ENCODE measurements around the gene TULP1.

Gene TULP1

GRCh38 chr6:35496036-35496840 lies 16.5 kb downstream of the TULP1 start:
- no peak for DNase-seq

- DNase-seq = no peak
Measured at GRCh38 chr6:35495258-35496035, 17.2 kb downstream of the TULP1 start.

DNA sequence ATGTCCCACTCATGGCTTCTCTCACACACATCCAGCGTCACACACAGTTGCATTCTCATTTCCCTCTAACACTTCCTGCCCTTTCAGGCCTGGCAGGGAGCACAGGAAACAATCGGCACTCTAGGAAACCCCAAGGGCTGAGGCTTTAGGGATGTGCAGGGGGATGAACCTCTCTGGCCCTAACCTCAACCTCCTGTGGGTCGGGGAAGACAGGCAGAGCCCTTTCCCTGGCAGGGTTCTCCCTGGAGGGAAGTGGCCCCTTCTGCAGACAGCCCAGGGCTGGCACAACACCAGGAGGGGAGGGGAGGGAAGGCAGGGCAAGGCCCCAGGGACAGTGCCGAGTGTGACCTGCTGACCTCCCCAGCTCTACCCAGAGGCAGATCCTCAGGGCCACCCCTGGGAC lies 18.5 kb downstream of the TULP1 start:
- DNase-seq = no peak

DNA sequence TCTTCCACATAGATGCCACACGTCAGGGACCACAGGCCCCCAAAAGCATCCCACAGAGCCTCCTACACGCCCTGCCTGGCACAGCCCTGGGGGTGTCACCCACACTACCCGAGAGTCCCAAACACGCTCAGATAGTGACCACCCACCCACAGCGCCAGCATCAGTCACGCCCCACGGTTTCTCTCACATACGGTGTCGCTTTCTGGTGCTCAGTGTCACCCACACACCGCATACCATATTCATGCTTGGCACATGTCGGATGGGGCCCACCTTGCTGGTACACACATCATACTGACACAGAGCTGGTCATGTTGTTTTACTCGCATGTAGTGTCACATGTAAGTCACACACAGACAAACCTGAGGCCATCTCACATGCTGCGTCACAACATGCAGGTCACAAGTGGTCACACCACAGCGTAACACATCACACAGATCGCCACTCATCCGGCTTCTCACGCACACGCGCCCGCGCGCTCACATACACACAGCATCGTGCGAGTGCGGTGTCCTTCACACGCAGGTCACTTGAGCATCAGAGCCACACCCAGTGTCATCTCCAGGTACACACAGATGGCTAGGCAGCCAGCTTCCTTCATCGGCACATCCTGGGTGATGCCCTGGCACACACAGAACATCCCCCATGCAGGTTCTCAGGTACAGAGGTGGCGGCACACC lies 19.3 kb downstream of the TULP1 start:
- DNase-seq = no peak

GRCh38 chr6:35492974-35493284 lies 19.8 kb downstream of the TULP1 start:
- no peak for DNase-seq

DNA sequence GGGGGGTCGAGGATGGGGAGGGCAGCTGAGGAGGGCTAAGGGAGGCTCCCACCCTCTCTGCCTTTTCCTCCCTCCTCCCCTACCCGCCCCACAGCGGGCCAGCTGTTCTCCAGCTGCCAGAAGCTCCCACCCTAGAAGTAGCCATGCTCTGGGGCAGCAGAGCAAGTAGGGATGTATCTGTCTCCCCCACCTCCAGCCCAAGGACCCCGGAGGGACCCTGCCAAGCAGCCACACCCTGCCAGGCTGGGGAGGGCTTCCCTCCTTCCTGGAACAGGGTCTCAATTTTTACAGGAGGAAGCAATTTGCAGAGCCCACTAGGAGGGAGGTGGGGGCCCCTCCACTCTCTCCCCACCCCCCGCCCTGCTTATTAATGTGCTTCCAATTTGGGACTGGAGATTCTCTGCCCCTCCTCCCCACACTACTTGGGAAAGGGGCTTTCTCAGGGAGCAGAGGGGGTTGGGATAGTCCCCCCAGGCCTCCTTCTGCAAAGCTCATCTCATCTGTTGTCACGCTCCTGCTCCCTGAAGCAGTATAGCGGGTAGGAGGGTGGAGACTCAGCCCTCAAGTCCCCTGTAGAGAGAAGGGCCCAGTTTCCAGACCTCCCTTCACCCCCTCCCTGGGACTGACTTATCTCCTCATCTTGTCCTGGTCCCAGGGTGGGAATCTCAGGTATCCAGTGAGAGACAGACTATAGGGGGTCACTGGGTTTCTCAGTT lies 20.3 kb downstream of the TULP1 start:
- no peak for DNase-seq

- DNase-seq = no peak
Measured at GRCh38 chr6:35491558-35492257, 21.0 kb downstream of the TULP1 start.

DNA sequence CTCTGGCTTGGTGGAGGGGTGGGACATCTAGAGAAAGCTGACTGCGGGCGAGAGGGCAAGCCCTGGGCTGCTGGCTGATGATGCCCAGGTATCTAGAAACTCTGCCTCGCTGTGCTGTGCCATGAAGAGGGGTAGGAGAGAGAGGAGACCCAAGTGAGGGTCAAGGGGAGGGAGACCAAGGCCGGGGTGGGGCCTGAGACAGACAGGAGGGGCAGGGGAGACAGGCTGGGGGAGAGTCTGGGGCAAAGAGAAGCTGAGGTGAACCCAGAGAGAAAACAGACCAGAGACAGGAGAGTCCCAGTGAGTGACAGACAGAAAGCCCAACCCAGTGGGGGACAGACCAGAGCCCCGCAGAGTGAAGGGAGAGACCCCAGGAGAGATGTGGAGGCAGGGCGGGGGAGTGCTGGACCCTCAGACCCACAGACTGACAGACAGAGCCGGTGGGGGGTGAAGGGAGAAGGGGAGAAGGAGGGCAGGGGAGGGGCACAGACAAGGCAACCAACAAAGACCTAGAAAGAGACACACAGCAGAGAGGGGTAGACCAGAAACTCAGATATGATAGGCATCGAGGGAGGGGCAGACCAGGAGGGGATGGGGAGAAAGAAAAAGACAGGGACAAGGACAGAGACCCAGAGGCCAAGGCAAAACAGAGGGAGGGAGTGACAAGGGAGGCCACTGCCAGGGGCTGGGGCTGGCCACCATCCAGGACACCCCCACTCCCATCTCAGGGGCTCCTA lies 21.7 kb downstream of the TULP1 start:
- no peak for DNase-seq

GRCh38 chr6:35489995-35490791 lies 22.5 kb downstream of the TULP1 start:
- no peak for DNase-seq

DNA sequence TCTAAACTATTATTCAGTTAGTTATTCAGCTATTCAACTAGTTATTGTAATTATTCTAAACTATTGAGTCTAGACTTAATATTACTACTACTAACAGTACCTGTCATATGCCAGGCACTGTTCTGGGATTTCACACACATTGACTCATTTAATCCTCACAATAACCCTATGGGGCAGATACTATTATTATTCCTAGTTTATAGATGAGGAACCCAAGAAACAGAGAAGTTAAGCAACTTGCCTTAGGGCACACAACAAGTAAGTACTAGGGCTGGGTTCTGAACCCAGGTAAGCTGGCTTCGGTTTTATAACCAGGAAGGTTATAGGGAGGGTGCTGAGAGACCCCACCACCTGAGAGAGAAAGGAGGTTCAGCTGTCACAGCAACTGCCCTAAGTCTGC lies 23.6 kb downstream of the TULP1 start:
- DNase-seq = no peak

GRCh38 chr6:35488517-35488862 lies 24.2 kb downstream of the TULP1 start:
- DNase-seq = no peak

DNA sequence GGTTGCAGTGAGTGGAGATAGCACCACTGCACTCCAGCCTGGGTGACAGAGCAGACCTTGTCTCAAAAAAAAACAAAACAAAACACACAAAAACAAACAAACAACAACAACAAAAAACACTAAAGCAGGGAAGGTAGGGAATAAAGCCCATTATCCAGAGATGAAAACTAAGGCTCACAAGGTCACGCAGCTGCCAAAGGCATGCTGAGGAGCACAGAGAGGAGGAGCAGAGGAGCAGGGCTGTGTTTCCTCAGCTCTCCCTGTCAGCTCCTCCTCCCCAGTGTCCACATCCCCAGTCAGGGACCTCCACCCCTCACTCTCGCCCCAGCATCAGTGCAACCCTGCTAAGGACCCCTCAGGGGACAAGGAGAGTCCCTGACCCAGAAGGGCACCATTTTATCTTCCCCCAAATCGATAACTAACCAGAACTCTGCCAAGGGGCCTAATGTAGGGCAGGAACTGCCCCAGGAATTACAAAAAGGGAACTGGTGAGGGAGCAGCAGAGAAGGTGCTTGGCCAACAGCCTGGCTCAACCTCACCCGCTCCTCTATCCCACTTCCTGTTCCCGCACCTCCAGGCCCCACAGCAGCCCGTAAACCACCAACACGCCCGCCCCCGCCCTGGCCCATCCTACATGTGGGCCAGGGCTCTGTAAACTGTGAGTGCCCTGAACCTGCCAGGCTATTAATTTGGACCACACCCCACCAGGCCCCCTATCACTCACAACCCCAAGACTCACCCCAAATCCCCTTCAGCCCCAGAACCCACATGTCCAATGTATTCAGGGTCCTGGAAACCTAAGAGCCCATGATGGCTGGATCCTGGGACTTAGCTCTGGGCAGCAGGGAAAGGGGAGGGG lies 24.8 kb downstream of the TULP1 start:
- no peak for DNase-seq

DNA sequence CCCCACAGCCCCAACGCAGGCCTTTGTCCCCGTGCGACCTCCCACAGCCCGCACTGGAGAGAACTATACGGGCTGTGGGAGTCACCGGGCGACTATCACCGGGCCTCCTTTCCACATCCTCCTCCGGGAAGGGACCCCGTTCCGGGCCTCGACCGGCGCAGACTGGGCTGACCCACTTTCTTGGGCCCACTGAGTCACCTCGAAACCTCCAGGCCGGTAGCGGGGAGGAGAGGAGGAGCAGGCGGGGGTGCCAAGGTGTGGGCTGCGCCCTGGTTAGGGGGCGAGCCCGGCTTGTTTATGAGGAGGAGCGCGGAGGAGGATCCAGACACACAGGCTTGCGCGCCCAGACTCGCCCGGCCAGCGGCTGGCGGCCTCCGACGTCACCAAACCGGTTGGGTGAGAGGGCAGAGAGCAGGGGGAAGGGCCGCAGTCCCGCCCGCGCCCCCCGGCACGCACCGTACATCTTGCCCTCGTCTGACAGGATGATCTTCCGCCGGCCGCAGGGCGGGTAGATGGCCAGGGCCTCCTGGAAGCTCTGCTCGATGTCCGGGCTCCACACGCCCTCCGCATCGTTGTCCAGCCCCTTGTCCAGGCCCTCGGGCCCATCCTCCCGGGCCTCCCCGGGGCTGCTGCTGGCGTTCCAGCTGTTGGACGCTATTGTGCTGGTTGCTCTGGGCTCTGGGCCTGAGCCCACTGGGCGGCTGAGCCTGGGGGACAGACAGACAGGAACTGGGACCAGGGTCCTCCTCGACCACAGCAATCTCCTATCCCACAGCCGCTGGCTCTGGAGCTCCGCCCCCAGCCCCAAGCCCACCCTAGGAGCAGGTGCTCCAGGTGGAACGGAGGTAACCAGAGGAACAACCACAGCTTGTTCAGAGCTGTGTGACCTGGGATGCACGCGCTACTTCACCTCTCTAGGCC lies 26.4 kb downstream of the TULP1 start:
- DNase-seq = no peak

GRCh38 chr6:35485402-35485877 lies 27.3 kb downstream of the TULP1 start:
- no peak for DNase-seq

DNA sequence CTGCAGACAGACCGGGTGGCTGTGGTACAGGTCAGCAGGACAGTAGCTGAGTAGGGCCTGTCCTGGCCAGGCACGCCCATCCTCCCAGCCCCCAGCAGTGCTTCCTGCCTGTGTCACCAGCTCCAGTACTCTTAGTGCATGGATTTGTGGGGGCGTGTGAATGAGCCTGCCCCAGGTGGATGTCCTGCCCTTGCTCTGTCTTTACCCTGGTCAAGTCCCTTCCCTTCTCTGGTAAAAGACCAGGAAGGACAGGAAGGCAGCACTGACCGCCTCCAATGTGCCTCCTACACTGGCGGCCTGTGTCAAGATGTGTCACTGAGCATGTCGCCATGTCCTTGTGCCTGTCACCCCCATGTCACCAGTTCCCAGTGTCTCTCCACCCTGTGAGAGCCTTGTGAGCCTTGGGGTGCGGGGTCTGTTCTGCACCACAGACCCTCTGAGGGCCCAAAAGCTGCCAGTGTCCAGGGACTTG lies 27.7 kb downstream of the TULP1 start:
- no peak for DNase-seq

GRCh38 chr6:35483893-35484645 lies 28.6 kb downstream of the TULP1 start:
- no peak for DNase-seq

DNA sequence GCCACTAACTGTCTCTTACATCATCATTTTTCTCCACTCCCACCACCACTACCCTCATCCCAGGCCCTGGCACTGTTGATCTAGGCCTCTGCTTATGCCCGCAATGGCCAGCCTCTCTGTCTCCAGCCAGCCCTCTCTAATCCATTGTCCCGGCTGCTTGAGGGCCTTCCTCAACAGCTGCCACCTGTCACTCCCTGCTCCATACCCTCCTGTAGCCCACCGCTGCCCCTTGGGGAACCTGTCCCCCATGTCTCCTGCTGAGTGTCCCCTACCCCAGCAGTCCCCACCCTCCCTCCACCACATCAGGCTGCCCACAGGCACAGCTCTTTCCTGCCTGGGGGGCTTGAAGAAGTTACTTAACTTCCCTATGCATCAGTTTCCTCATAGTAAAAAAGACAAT lies 29.2 kb downstream of the TULP1 start:
- DNase-seq = no peak

GRCh38 chr6:35483062-35483461 lies 29.6 kb downstream of the TULP1 start:
- DNase-seq = no peak
